ENCODE data around the gene CARMIL3. TPM values are rescaled to one million over a fixed set of nuclear protein-coding genes. Genes with fewer than 3 reads are reported as not detected.
A peak's percentile ranks its signal among the peaks of the same experiment; 100 is the strongest.

Gene CARMIL3
- total RNA-seq, 1 donor from 2014 or later = not detected

GRCh38 chr14:24080142-24080530 is 28.3 kb downstream of the CARMIL3 start:
- no peak for DNase-seq

- DNase-seq = peak; percentile 35
Observed at GRCh38 chr14:24080888-24081738, 29.3 kb downstream of the CARMIL3 start.

- no peak for DNase-seq
Observed at GRCh38 chr14:24081739-24082211, 30.0 kb downstream of the CARMIL3 start.

- no peak for DNase-seq
Observed at GRCh38 chr14:24082411-24083080, 30.7 kb downstream of the CARMIL3 start.

- no peak for DNase-seq
Observed at GRCh38 chr14:24083462-24083861, 31.7 kb downstream of the CARMIL3 start.

GRCh38 chr14:24084440-24084839 is 32.6 kb downstream of the CARMIL3 start:
- no peak for DNase-seq

- no peak for DNase-seq
Observed at GRCh38 chr14:24085215-24085614, 33.4 kb downstream of the CARMIL3 start.

- no peak for DNase-seq
Observed at GRCh38 chr14:24086193-24086955, 34.6 kb downstream of the CARMIL3 start.

- DNase-seq = no peak
Observed at GRCh38 chr14:24087004-24087403, 35.2 kb downstream of the CARMIL3 start.

GRCh38 chr14:24088095-24088494 is 36.3 kb downstream of the CARMIL3 start:
- DNase-seq = no peak

- no peak for DNase-seq
Observed at GRCh38 chr14:24089890-24090289, 38.1 kb downstream of the CARMIL3 start.

GRCh38 chr14:24092110-24092504 is 40.3 kb downstream of the CARMIL3 start:
- no peak for DNase-seq

- no peak for DNase-seq
Observed at GRCh38 chr14:24092505-24093206, 40.8 kb downstream of the CARMIL3 start.

- DNase-seq = no peak
Observed at GRCh38 chr14:24093207-24093900, 41.5 kb downstream of the CARMIL3 start.

- peak; percentile 64 for DNase-seq
Observed at GRCh38 chr14:24093901-24094840, 42.4 kb downstream of the CARMIL3 start, which contains the start of gene PCK2. Gene PCK2, plus strand, starts transcription at chr14:24094311. Its CDS starts 95 bp downstream, at chr14:24094406.

GRCh38 chr14:24094841-24095270 is 43.0 kb downstream of the CARMIL3 start:
- DNase-seq = peak; percentile 18

- DNase-seq = no peak
Observed at GRCh38 chr14:24095271-24096068, 43.7 kb downstream of the CARMIL3 start.

GRCh38 chr14:24096545-24097181 is 44.9 kb downstream of the CARMIL3 start:
- DNase-seq = no peak
